Vagina (tissue), 2 donors: ENCODE data around the gene NKAIN2. TPM values are rescaled to one million over a fixed set of nuclear protein-coding genes. Genes with fewer than 3 reads are reported as not detected.
"Not testable (repeated sequence)": the region's sequence is repeated elsewhere in the genome, so short reads cannot be mapped to it uniquely, and the experiment has no call there.

Source experiments
- DNase-seq, 2 donors: peaks; one replicate each; pipeline ENCODE4 v3.0.0-alpha.2; 2017; ENCODE audit errors: extremely low spot score in 2 of 2
- H3K27ac ChIP-seq: fragments of 200-600 bp; sonication (generic); one replicate; pipeline ENCODE4 v1.5.1; 2019
- H3K27me3 ChIP-seq: fragments of 200-600 bp; sonication (generic); one replicate; pipeline ENCODE4 v1.5.1; 2019
- H3K36me3 ChIP-seq, 2 donors: fragments of 200-600 bp; sonication (generic); one replicate each; pipeline ENCODE4 v1.5.1; 2017 to 2019
- H3K4me1 ChIP-seq: fragments of 200-600 bp; sonication (generic); one replicate; pipeline ENCODE4 v1.5.1; 2019
- H3K4me3 ChIP-seq, 2 donors: fragments of 200-600 bp; sonication (generic); 1 replicate in 1 of 2; 2 replicates in 1 of 2; pipeline ENCODE4 v1.5.1; 2016 to 2019
- H3K9me3 ChIP-seq: fragments of 200-600 bp; sonication (generic); one replicate; pipeline ENCODE4 v1.5.1; 2019
- CTCF ChIP-seq, 3 experiments: fragments of 450-650 bp in 2 of 3; fragments of 200-600 bp in 1 of 3; sonication (generic) in 1 of 3; IDR thresholded peaks; one replicate each; pipeline ENCODE4 v1.5.1; 2017 to 2019; ENCODE audit warnings: antibody characterized with exemption in 3 of 3, mild to moderate bottlenecking in 2 of 3, moderate library complexity in 2 of 3
- POLR2A ChIP-seq, 2 donors: fragments of 450-650 bp; IDR thresholded peaks; one replicate each; pipeline ENCODE4 v1.6.1; 2017; ENCODE audit warnings: antibody characterized with exemption in 2 of 2, mild to moderate bottlenecking in 2 of 2, moderate library complexity in 2 of 2
- POLR2AphosphoS5 ChIP-seq, 2 donors: sonication (generic); formaldehyde crosslinking; IDR thresholded peaks; one replicate each; pipeline ENCODE4 v1.9.0; 2017; ENCODE audit warnings: antibody characterized with exemption in 2 of 2, mild to moderate bottlenecking in 2 of 2, low read depth in 1 of 2; ENCODE audit not compliant: insufficient read depth in 1 of 2
- intact Hi-C: fragments of 100-400 bp; cut with DNase I; formaldehyde crosslinking; loops from one replicate; pipeline ENCODE4 v1.15.1; 2023
- total RNA-seq: library from RNA; depleted of rRNA; stranded (reverse); fragments of >200 nt; gene quantifications from one replicate; pipeline ENCODE4 v1.2.3, GENCODE V29; 2016

Gene NKAIN2
- total RNA-seq, 1 donor from 2014 or later = not detected

- Histone ChIP-seq H3K9me3 (no peaks in the 10 kb centered on the region), H3K27me3 (no peaks in the 10 kb centered on the region), H3K4me1 (no peaks in the 10 kb centered on the region), H3K27ac (no peak overlapping the region), H3K4me3 (no peak overlapping the region), H3K36me3 (no peaks in the 10 kb centered on the region)
- no peak for TF ChIP-seq POLR2A (IDR thresholded peaks at IDR 0.05)
- no peak for TF ChIP-seq CTCF (IDR thresholded peaks at IDR 0.05)
- TF ChIP-seq POLR2AphosphoS5 (IDR thresholded peaks at IDR 0.05; ENCODE audit: insufficient read depth in 1 of 2, low read depth in 1 of 2) = no peak
- intact Hi-C loops = no loop called here
- no peak for DNase-seq
Observed at GRCh38 chr6:124223611-124224345, 420.1 kb downstream of the NKAIN2 start.

GRCh38 chr6:124226396-124226795 is 422.7 kb downstream of the NKAIN2 start:
- H3K9me3 ChIP-seq = no peaks in the 10 kb centered on the region
- intact Hi-C loops = no loop called here
- TF ChIP-seq CTCF (IDR thresholded peaks at IDR 0.05) = no peak
- no peak for TF ChIP-seq POLR2AphosphoS5 (IDR thresholded peaks at IDR 0.05; ENCODE audit: insufficient read depth in 1 of 2, low read depth in 1 of 2)
- TF ChIP-seq POLR2A (IDR thresholded peaks at IDR 0.05) = no peak

GRCh38 chr6:124233221-124233620 is 429.6 kb downstream of the NKAIN2 start:
- no peak for DNase-seq
- Histone ChIP-seq H3K4me3 (no peak overlapping the region), H3K27me3 (no peaks in the 10 kb centered on the region), H3K36me3 (no peaks in the 10 kb centered on the region), H3K27ac (no peak overlapping the region), H3K9me3 (no peaks in the 10 kb centered on the region), H3K4me1 (no peaks in the 10 kb centered on the region)
- TF ChIP-seq CTCF (IDR thresholded peaks at IDR 0.05) (no peak), POLR2A (IDR thresholded peaks at IDR 0.05) (no peak), POLR2AphosphoS5 (IDR thresholded peaks at IDR 0.05; ENCODE audit: insufficient read depth in 1 of 2, low read depth in 1 of 2) (no peak)
- intact Hi-C loops = no loop called here

More at GRCh38 chr6:124226396-124226795, 422.7 kb downstream of the NKAIN2 start:
- Histone ChIP-seq H3K27ac (no peak overlapping the region), H3K27me3 (no peaks in the 10 kb centered on the region), H3K4me1 (no peaks in the 10 kb centered on the region), H3K4me3 (no peak overlapping the region), H3K36me3 (no peaks in the 10 kb centered on the region)
- no peak for DNase-seq

- no peak for DNase-seq
- intact Hi-C loops = no loop called here
- Histone ChIP-seq H3K27ac (no peak overlapping the region), H3K9me3 (no peaks in the 10 kb centered on the region), H3K4me3 (no peak overlapping the region), H3K36me3 (no peaks in the 10 kb centered on the region), H3K4me1 (no peaks in the 10 kb centered on the region), H3K27me3 (no peaks in the 10 kb centered on the region)
- no peak for TF ChIP-seq POLR2AphosphoS5 (IDR thresholded peaks at IDR 0.05; ENCODE audit: insufficient read depth in 1 of 2, low read depth in 1 of 2)
- no peak for TF ChIP-seq CTCF (IDR thresholded peaks at IDR 0.05)
- no peak for TF ChIP-seq POLR2A (IDR thresholded peaks at IDR 0.05)
Observed at GRCh38 chr6:124234801-124235200, 431.1 kb downstream of the NKAIN2 start.

GRCh38 chr6:124237911-124238310 is 434.2 kb downstream of the NKAIN2 start:
- DNase-seq = no peak
- no peaks in the 10 kb centered on the region for H3K9me3 ChIP-seq
- no peaks in the 10 kb centered on the region for H3K27me3 ChIP-seq
- H3K27ac ChIP-seq = no peak overlapping the region
- no peaks in the 10 kb centered on the region for H3K36me3 ChIP-seq
- intact Hi-C loops = no loop called here
- no peak overlapping the region for H3K4me3 ChIP-seq
- no peak for TF ChIP-seq POLR2A (IDR thresholded peaks at IDR 0.05)
- no peak for TF ChIP-seq CTCF (IDR thresholded peaks at IDR 0.05)
- no peak for TF ChIP-seq POLR2AphosphoS5 (IDR thresholded peaks at IDR 0.05; ENCODE audit: insufficient read depth in 1 of 2, low read depth in 1 of 2)
- H3K4me1 ChIP-seq = no peaks in the 10 kb centered on the region

- H3K9me3 ChIP-seq, H3K36me3 ChIP-seq, H3K27ac ChIP-seq, intact Hi-C loops, H3K4me3 ChIP-seq, H3K27me3 ChIP-seq, H3K4me1 ChIP-seq, DNase-seq: not testable (repeated sequence)
Observed at GRCh38 chr6:124238408-124238807, 434.7 kb downstream of the NKAIN2 start.
